ENCODE measurements around the gene HSD17B14. TPM values are rescaled to one million over a fixed set of nuclear protein-coding genes. Genes with fewer than 3 reads are reported as not detected.
"Not testable (repeated sequence)": the region's sequence is repeated elsewhere in the genome, so short reads cannot be mapped to it uniquely, and the experiment has no call there.

The HSD17B14 gene
- total RNA-seq, 2 experiments from 2014 or later, result 0.89 to 1.1 TPM

GRCh38 chr19:48772503-48772953, 63.8 kb downstream of the HSD17B14 start:
- H3K4me1 Mint-ChIP-seq (ENCODE audit: low read depth), result no peaks in the 10 kb centered on the region
- no peak overlapping the region for H3K27ac Mint-ChIP-seq
- ATAC-seq, result no peak
- no peaks in the 10 kb centered on the region for H3K9me3 Mint-ChIP-seq (ENCODE audit: insufficient read depth)
- ChIA-PET POLR2A (no interaction called here), CTCF (interaction anchor here (1.1 kb wide), 1 partner anchor 15 kb away, joined by 3 read pairs; no protein-coding TSS in a partner anchor)
- H3K27me3 Mint-ChIP-seq (ENCODE audit: low read depth), result peaks cover 15% of the 10 kb centered on the region
- no peaks in the 10 kb centered on the region for H3K36me3 Mint-ChIP-seq (ENCODE audit: low read depth)
- H3K4me3 Mint-ChIP-seq, result no peak overlapping the region
- no peak for DNase-seq

GRCh38 chr19:48770734-48771472, 65.4 kb downstream of the HSD17B14 start:
- H3K27ac Mint-ChIP-seq, result no peak overlapping the region
- ATAC-seq, result no peak
- H3K9me3 Mint-ChIP-seq (ENCODE audit: insufficient read depth), result no peaks in the 10 kb centered on the region
- no peak for DNase-seq
- POLR2A ChIA-PET, result no interaction called here
- CTCF ChIA-PET, result interaction anchor here (1.1 to 1.3 kb wide), 2 partner anchors 17 to 25 kb away, joined by 3 to 5 read pairs; no protein-coding TSS in a partner anchor
- no peaks in the 10 kb centered on the region for H3K4me1 Mint-ChIP-seq (ENCODE audit: low read depth)
- H3K36me3 Mint-ChIP-seq (ENCODE audit: low read depth), result no peaks in the 10 kb centered on the region
- peaks cover 16% of the 10 kb centered on the region for H3K27me3 Mint-ChIP-seq (ENCODE audit: low read depth)
- H3K4me3 Mint-ChIP-seq, result no peak overlapping the region

- Mint-ChIP-seq H3K4me1 (ENCODE audit: low read depth) (no peaks in the 10 kb centered on the region), H3K9me3 (ENCODE audit: insufficient read depth) (no peaks in the 10 kb centered on the region)
Observed at GRCh38 chr19:48770266-48770665, 66.0 kb downstream of the HSD17B14 start.

DNA sequence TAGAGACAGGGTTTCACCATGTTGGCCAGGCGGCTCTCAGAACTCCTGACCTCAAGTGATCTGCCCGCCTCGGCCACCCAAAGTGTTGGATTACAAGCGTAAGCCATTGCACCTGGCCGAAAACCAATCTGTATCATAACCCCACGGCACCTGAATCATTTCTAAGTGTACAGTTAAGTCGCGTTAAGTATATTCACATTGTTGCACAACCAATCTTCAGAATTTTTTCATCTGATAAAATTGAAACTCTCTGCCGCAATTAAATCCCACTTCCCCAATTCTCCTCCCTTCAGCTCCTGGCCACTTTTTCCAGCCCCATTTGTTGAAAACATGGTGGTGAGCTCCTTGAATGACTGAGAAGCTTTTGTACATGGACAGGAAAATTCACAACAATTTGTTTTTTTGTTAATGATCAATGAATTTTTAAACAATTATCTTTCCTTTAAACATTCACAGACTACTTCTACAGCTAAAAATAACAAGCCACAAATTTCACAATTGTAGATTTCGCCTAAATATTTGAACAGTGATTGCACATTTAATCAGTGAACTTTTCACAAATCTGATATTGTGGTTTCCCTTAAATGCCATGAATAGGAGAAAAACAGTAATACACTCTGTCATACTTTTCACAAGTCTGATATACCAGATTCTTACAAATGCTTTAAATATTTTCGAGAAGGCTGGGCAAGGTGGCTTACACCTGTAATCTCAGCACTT, 67.1 kb downstream of the HSD17B14 start:
- H3K27ac Mint-ChIP-seq, result no peak overlapping the region
- no peak for DNase-seq

More at GRCh38 chr19:48770266-48770665, 66.0 kb downstream of the HSD17B14 start:
- POLR2A ChIA-PET, result no interaction called here
- ATAC-seq, result no peak
- CTCF ChIA-PET, result interaction anchor here (0.7 to 1.3 kb wide), 3 partner anchors 18 to 130 kb away, joined by 3 to 5 read pairs (median 3); no protein-coding TSS in a partner anchor
- H3K27ac Mint-ChIP-seq, result no peak overlapping the region
- no peak overlapping the region for H3K4me3 Mint-ChIP-seq
- no peaks in the 10 kb centered on the region for H3K36me3 Mint-ChIP-seq (ENCODE audit: low read depth)
- H3K27me3 Mint-ChIP-seq (ENCODE audit: low read depth), result peaks cover 20% of the 10 kb centered on the region
- no peak for DNase-seq

GRCh38 chr19:48768171-48768753, 68.0 kb downstream of the HSD17B14 start:
- H3K27ac Mint-ChIP-seq; H3K36me3 Mint-ChIP-seq (ENCODE audit: low read depth); ATAC-seq; H3K4me3 Mint-ChIP-seq; H3K9me3 Mint-ChIP-seq (ENCODE audit: insufficient read depth); POLR2A ChIA-PET; DNase-seq; H3K4me1 Mint-ChIP-seq (ENCODE audit: low read depth): not testable (repeated sequence)
- H3K27me3 Mint-ChIP-seq (ENCODE audit: low read depth), result peaks cover 20% of the 10 kb centered on the region
- CTCF ChIA-PET, result interaction anchor here (1.1 kb wide), 1 partner anchor 27 kb away, joined by 3 read pairs; no protein-coding TSS in a partner anchor

More for the DNA sequence above, 67.1 kb downstream of the HSD17B14 start:
- Mint-ChIP-seq H3K4me3 (no peak overlapping the region), H3K27me3 (ENCODE audit: low read depth) (peaks cover 20% of the 10 kb centered on the region), H3K4me1 (ENCODE audit: low read depth) (no peaks in the 10 kb centered on the region), H3K9me3 (ENCODE audit: insufficient read depth) (no peaks in the 10 kb centered on the region), H3K36me3 (ENCODE audit: low read depth) (no peaks in the 10 kb centered on the region)
- no peak for ATAC-seq
- POLR2A ChIA-PET, result no interaction called here
- CTCF ChIA-PET, result interaction anchor here (0.7 to 0.9 kb wide), 4 partner anchors 18 to 131 kb away, joined by 3 to 4 read pairs (median 4); no protein-coding TSS in a partner anchor

DNA sequence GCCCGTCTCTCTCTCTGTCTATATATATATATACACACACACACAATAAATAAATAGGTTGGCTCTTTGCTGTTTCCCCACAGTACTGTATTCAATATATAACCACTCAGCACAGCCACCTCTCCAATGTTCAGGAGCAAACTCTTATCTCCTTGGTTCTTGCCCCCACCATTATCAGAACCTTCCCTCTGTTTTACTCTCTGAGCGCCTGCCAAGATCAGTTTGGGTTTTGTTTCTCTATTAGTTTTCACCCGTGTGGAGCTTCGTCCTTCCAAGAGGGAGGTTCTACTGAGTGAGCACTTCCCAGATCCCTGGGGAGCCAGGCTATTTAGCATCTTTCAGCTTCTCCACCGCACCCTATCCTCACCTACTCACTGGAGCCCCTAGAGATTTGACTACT, 70.5 kb downstream of the HSD17B14 start:
- H3K4me1 Mint-ChIP-seq (ENCODE audit: low read depth); H3K36me3 Mint-ChIP-seq (ENCODE audit: low read depth); DNase-seq; H3K27ac Mint-ChIP-seq; POLR2A ChIA-PET; CTCF ChIA-PET; H3K9me3 Mint-ChIP-seq (ENCODE audit: insufficient read depth); H3K4me3 Mint-ChIP-seq; ATAC-seq: not testable (repeated sequence)
- peaks cover 21% of the 10 kb centered on the region for H3K27me3 Mint-ChIP-seq (ENCODE audit: low read depth)

Other genes with a start within 250 kb of the HSD17B14 start
- gene SPACA4, start 229.7 kb downstream of the HSD17B14 start, total RNA-seq, result not detected
- gene FAM83E, start 221.4 kb downstream of the HSD17B14 start, total RNA-seq, result 1 to 10 TPM; 1.7 to 2.3 TPM
- 1,000 to 10,000 TPM; 1,371 to 1,433 TPM for gene RPL18, start 217.3 kb downstream of the HSD17B14 start, total RNA-seq
- gene SPHK2, start 217.0 kb downstream of the HSD17B14 start, total RNA-seq, result 10 to 100 TPM; 33.0 to 33.1 TPM
- gene DBP, start 199.1 kb downstream of the HSD17B14 start, total RNA-seq, result 10 to 100 TPM; 17.3 to 18.3 TPM
- 1 to 10 TPM; 5.2 to 6.3 TPM for gene CA11, start 190.3 kb downstream of the HSD17B14 start, total RNA-seq
- gene NTN5, start 163.5 kb downstream of the HSD17B14 start, total RNA-seq, result under 1 TPM; 0.55 to 0.78 TPM
- gene FUT2, start 140.5 kb downstream of the HSD17B14 start, total RNA-seq, result not detected
- gene MAMSTR, start 116.8 kb downstream of the HSD17B14 start, total RNA-seq, result 1 to 10 TPM in 1 of 2 experiments, under 1 TPM in 1; 0.79 to 1.3 TPM
- under 1 TPM; 0.26 to 0.42 TPM for gene RASIP1, start 95.9 kb downstream of the HSD17B14 start, total RNA-seq
- gene IZUMO1, start 89.6 kb downstream of the HSD17B14 start, total RNA-seq, result not detected
- under 1 TPM; 0.16 to 0.26 TPM for gene FUT1, start 83.8 kb downstream of the HSD17B14 start, total RNA-seq
- not detected for gene FGF21, start 81.0 kb downstream of the HSD17B14 start, total RNA-seq
- 10 to 100 TPM; 47.2 to 48.6 TPM for gene BCAT2, start 25.5 kb downstream of the HSD17B14 start, total RNA-seq
- 1 to 10 TPM; 4.4 to 4.6 TPM for gene PLEKHA4, start 32.1 kb upstream of the HSD17B14 start, total RNA-seq
- 100 to 1,000 TPM; 104 to 124 TPM for gene PPP1R15A, start 35.9 kb upstream of the HSD17B14 start, total RNA-seq
- not detected for gene TULP2, start 62.3 kb upstream of the HSD17B14 start, total RNA-seq
- gene NUCB1, start 63.8 kb upstream of the HSD17B14 start, total RNA-seq, result 100 to 1,000 TPM; 229 to 236 TPM
- gene DHDH, start 97.2 kb upstream of the HSD17B14 start, total RNA-seq, result 1 to 10 TPM; 1.6 to 1.9 TPM
- 100 to 1,000 TPM; 336 to 350 TPM for gene BAX, start 118.4 kb upstream of the HSD17B14 start, total RNA-seq
- gene FTL, start 128.8 kb upstream of the HSD17B14 start, total RNA-seq, result 1,000 to 10,000 TPM in 1 of 2 experiments, 100 to 1,000 TPM in 1; 971 to 1,027 TPM
- 10 to 100 TPM; 54.7 to 57.9 TPM for gene GYS1, start 156.8 kb upstream of the HSD17B14 start, total RNA-seq
- 100 to 1,000 TPM; 105 to 106 TPM for gene RUVBL2, start 157.4 kb upstream of the HSD17B14 start, total RNA-seq
- not detected for gene LHB, start 180.6 kb upstream of the HSD17B14 start, total RNA-seq
- not detected for gene CGB3, start 187.8 kb upstream of the HSD17B14 start, total RNA-seq
- not detected for gene CGB2, start 195.4 kb upstream of the HSD17B14 start, total RNA-seq
- gene CGB1, start 200.4 kb upstream of the HSD17B14 start, total RNA-seq, result not detected
- not detected for gene CGB5, start 207.4 kb upstream of the HSD17B14 start, total RNA-seq
- not detected for gene CGB8, start 212.6 kb upstream of the HSD17B14 start, total RNA-seq
- not detected for gene CGB7, start 221.3 kb upstream of the HSD17B14 start, total RNA-seq
- gene NTF4, start 228.3 kb upstream of the HSD17B14 start, total RNA-seq, result not detected
- not detected for gene KCNA7, start 236.2 kb upstream of the HSD17B14 start, total RNA-seq
- gene SNRNP70, start 249.0 kb upstream of the HSD17B14 start, total RNA-seq, result 100 to 1,000 TPM; 177 to 193 TPM